Epithelial cell of esophagus (primary cell): ENCODE data around the gene INSM1.

ENCODE experiments used
- DNase-seq: peaks from one replicate; pipeline ENCODE4 v3.0.0; 2010; ENCODE audit warnings: low read depth
- H3K4me3 ChIP-seq: 2 replicates; pipeline ENCODE4 v1.5.1; 2011; ENCODE audit warnings: mild to moderate bottlenecking, low read length, control low read depth
- TF ChIP-seq, protein P1 (sequence below): IDR thresholded peaks from 2 replicates; pipeline ENCODE4 v1.5.1; 2011; ENCODE audit warnings: low read depth, mild to moderate bottlenecking, low read length, control low read depth, inconsistent platforms; ENCODE audit not compliant: insufficient read depth; ENCODE audit errors: missing control alignments

Gene INSM1, protein sequence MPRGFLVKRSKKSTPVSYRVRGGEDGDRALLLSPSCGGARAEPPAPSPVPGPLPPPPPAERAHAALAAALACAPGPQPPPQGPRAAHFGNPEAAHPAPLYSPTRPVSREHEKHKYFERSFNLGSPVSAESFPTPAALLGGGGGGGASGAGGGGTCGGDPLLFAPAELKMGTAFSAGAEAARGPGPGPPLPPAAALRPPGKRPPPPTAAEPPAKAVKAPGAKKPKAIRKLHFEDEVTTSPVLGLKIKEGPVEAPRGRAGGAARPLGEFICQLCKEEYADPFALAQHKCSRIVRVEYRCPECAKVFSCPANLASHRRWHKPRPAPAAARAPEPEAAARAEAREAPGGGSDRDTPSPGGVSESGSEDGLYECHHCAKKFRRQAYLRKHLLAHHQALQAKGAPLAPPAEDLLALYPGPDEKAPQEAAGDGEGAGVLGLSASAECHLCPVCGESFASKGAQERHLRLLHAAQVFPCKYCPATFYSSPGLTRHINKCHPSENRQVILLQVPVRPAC

DNA sequence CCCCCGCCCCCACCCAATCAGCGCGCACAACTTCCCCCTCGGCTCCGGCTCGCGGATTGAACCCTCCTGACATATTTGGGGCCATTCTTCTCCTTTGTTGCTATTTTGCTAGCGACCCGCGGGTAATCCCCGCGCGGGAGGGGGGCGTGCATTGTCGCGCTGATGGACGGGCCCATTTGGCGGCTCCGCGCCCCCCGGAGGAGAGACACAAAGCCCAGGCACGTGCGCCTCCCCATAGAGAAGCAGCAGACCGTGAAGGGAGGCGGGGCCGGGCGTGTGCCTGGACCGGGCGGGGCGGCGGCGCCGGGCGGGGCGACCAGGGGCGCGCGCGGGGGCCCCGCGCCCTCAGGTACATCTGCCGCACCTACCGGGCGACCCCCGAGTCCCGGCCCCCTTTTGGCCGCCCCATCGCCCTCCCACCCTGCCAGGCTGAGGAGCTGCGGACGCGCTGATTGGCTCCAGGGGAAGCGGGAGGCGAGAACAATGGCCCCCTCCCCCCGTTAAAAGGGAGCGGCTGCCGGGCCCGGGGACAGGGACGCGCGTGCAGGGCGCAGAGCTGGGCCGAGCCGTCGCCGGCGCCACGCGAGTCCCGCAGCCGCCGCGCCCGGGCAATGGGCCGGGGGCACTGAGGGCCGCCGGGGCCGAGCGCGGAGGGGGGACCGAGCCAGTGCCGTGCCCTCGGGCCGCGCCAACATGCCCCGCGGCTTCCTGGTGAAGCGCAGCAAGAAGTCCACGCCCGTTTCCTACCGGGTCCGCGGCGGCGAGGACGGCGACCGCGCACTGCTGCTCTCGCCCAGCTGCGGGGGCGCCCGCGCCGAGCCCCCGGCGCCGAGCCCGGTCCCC lies at the start of gene INSM1:
TSS of gene INSM1 (plus strand) at position 530 of the 843 bp plus-strand sequence. CDS start at position 694, 164 bp downstream.
- no peak for DNase-seq
- TF ChIP-seq, protein P1, sequence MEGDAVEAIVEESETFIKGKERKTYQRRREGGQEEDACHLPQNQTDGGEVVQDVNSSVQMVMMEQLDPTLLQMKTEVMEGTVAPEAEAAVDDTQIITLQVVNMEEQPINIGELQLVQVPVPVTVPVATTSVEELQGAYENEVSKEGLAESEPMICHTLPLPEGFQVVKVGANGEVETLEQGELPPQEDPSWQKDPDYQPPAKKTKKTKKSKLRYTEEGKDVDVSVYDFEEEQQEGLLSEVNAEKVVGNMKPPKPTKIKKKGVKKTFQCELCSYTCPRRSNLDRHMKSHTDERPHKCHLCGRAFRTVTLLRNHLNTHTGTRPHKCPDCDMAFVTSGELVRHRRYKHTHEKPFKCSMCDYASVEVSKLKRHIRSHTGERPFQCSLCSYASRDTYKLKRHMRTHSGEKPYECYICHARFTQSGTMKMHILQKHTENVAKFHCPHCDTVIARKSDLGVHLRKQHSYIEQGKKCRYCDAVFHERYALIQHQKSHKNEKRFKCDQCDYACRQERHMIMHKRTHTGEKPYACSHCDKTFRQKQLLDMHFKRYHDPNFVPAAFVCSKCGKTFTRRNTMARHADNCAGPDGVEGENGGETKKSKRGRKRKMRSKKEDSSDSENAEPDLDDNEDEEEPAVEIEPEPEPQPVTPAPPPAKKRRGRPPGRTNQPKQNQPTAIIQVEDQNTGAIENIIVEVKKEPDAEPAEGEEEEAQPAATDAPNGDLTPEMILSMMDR, result no peak
- H3K4me3 ChIP-seq, result no peak within 1 kb of the TSS

DNA sequence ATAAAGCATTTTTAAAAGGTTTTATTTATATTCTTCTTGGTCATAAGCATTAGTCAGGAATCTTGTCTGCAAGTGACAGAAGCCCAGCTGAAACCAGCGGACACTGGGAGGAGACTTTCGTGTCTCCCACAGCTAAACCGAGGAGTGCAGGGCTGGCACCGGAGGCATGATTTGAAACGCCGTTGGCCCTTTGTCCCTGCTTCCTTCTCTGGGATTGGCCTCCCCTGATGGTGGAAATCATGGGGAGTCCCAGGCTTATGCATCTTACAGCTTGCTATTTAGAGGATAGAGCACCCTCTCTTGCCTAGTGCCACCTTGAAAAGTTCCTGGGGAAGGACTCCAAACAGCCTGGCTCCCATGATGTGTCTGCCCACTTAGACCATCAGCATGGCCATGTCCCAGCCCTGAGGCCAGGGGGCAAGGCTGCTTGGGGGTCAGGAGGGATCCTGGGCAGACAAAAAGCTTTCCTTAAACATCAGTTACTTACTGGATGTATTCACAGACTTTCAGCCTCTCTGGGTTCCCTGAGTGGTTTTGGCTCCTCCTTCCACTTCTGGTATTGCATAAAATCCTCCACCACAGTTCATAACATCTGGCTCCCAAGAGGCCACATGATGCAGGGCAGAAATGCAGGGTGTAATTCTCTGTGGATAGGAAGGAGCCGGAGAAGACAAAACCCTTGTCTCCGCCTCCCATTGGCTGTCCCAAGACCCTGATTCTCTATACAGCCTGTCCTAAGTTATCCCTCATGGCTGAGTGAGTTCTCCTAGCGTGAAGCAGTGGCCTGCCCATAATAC lies 49.3 kb upstream of the INSM1 start:
- TF ChIP-seq, protein P1, result no peak
- H3K4me3 ChIP-seq, result no peak overlapping the region
- no peak for DNase-seq

DNA sequence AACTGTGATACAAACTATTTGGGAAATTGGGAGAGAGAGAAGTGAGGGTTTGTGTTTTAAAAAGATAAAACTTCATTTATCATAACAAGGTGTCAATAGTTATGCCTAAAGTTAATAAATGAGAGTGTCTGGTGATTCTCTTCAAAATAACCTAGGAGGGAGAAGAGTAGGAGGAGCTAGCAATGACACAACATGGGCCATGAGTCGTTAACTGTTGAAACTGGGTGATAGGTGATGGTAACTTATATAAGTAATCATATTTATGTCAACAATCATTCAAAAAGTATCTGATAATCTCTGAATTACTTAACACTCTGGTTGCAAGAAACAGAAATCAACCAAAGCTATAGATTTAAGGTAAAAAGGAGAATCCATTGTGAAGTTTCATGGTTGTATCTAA lies 46.8 kb upstream of the INSM1 start:
- DNase-seq, result peak; percentile 49
- TF ChIP-seq, protein P1, result no peak
- H3K4me3 ChIP-seq, result no peak overlapping the region

DNA sequence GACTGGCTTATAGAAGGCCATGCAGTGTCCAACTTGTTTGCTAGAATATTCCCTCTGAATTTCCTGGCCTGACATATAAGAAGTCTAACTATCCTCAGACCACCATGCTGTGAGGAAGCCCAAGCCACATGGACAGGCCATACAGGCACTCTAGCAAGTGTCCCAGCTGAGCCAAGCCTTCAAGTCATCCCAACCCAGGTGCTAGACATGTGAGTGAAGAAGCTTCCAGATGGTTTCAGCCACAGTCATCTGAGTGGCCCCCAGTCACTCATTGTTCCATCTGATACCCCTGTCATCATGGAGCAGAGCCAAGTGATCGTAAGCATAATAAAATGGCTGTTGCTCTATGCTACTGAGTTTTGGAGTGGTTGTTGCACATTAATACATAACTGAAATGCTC lies 46.0 kb upstream of the INSM1 start:
- TF ChIP-seq, protein P1, result no peak
- no peak overlapping the region for H3K4me3 ChIP-seq
- no peak for DNase-seq

DNA sequence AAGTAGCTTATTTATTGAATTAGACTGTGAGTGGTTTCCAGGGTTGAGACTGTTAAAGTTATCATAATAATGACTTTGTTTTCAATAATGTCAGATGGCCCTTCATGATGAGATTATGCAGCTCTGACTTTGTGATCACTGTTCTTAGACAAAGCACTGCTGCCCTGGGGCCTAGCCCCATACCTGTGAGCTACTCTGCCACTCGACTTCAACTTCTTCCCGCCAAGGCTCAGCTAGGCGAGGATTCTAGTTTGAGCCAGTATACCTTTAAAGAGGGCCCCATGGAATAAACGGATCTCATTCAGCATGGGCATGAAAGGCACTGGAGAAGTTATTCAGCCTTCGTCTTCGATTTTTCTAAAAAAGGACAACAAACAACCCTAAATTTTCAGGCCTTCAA lies 45.0 kb upstream of the INSM1 start:
- no peak for DNase-seq
- H3K4me3 ChIP-seq, result no peak overlapping the region
- TF ChIP-seq, protein P1, result no peak

DNA sequence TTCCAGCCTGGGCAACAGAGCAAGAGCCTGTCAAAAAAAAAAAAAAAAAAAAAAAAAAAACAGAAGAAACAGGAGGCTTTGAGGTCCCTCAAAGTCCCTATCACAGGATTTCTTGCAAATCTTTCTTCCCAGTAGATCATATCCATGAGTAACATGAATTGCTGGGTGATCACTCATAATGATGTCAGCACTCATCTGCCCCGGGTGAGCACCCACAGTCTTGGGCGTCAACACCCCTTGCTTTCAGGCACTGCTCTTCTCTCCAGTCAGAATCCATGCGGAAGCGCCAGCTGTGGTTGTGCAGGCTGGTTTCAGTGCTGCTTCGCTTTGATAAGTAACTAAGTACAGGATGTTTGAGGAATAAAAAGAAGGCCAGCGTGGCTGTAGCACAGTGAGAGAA lies 40.2 kb upstream of the INSM1 start:
- TF ChIP-seq, protein P1, result no peak
- DNase-seq, result peak; percentile 64
- H3K4me3 ChIP-seq, result no peak overlapping the region
